Measurements from ENCODE around the gene PTPRM.

Gene PTPRM

GRCh38 chr18:7603259-7604000, 36.3 kb downstream of the PTPRM start:
- Histone ChIP-seq H3K4me1 (ENCODE audit: control insufficient read depth, insufficient read depth, low read depth, low read length) (peaks cover 36% of the 10 kb centered on the region), H4K91ac (ENCODE audit: low read length) (no peak overlapping the region), H3K4ac (ENCODE audit: low read depth in 1 of 2, low read length in 2 of 2) (no peak overlapping the region), H3K14ac (ENCODE audit: low read length in 2 of 2) (no peak overlapping the region), H3K9ac (ENCODE audit: low read length) (no peak overlapping the region), H2BK12ac (ENCODE audit: low read length in 2 of 2) (no peak overlapping the region), H3K9me3 (ENCODE audit: control insufficient read depth, low read length) (no peaks in the 10 kb centered on the region), H3K4me3 (ENCODE audit: insufficient read depth in 1 of 2, low read depth in 1 of 2, low read length in 2 of 2) (no peak overlapping the region), H3K36me3 (ENCODE audit: control insufficient read depth in 1 of 2, insufficient read depth in 2 of 2, low read depth in 1 of 2, low read length in 2 of 2) (no peaks in the 10 kb centered on the region), H2AK5ac (ENCODE audit: low read length, severe bottlenecking) (peak overlapping the region; percentile 82), H3K18ac (ENCODE audit: low read depth in 1 of 2, low read length in 2 of 2) (no peak overlapping the region), H3K27me3 (ENCODE audit: control insufficient read depth in 1 of 2, insufficient read depth in 1 of 2, low read length in 2 of 2) (no peaks in the 10 kb centered on the region), H2BK5ac (ENCODE audit: low read depth, low read length, poor library complexity, severe bottlenecking) (no peak overlapping the region), H3K23ac (ENCODE audit: low read length in 2 of 2) (no peak overlapping the region), H3K79me1 (replicated peaks; ENCODE audit: low read length, poor library complexity, severe bottlenecking) (peaks cover 2% of the 10 kb centered on the region), H3K4me2 (ENCODE audit: low read length, poor library complexity, severe bottlenecking) (peak overlapping the region; percentile 5), H3K27ac (ENCODE audit: low read length, poor library complexity, severe bottlenecking) (peak overlapping the region; percentile 71), H2AFZ (ENCODE audit: low read depth, low read length) (no peak overlapping the region), H2BK120ac (ENCODE audit: low read depth, low read length) (no peak overlapping the region), H4K8ac (ENCODE audit: low read length) (no peak overlapping the region), H2BK15ac (ENCODE audit: low read depth, poor library complexity, severe bottlenecking) (no peak overlapping the region)
- no peak for DNase-seq
- 81% methylated on average over 3 of the region's 4 CpGs for WGBS

GRCh38 chr18:7604361-7604760, 37.2 kb downstream of the PTPRM start:
- H3K9ac ChIP-seq (ENCODE audit: low read length): no peak overlapping the region
- no peak overlapping the region for H3K23ac ChIP-seq (ENCODE audit: low read length in 2 of 2)
- no peak overlapping the region for H3K18ac ChIP-seq (ENCODE audit: low read depth in 1 of 2, low read length in 2 of 2)
- H3K14ac ChIP-seq (ENCODE audit: low read length in 2 of 2): no peak overlapping the region
- no peak overlapping the region for H3K4me3 ChIP-seq (ENCODE audit: insufficient read depth in 1 of 2, low read depth in 1 of 2, low read length in 2 of 2)
- H3K79me1 ChIP-seq (replicated peaks; ENCODE audit: low read length, poor library complexity, severe bottlenecking): peaks cover 4% of the 10 kb centered on the region
- H3K4ac ChIP-seq (ENCODE audit: low read depth in 1 of 2, low read length in 2 of 2): no peak overlapping the region
- no peaks in the 10 kb centered on the region for H3K9me3 ChIP-seq (ENCODE audit: control insufficient read depth, low read length)
- H2BK15ac ChIP-seq (ENCODE audit: low read depth, poor library complexity, severe bottlenecking): no peak overlapping the region
- no peak overlapping the region for H2BK120ac ChIP-seq (ENCODE audit: low read depth, low read length)
- H2AK5ac ChIP-seq (ENCODE audit: low read length, severe bottlenecking): no peak overlapping the region
- no peak for DNase-seq
- H2AFZ ChIP-seq (ENCODE audit: low read depth, low read length): no peak overlapping the region
- no peak overlapping the region for H4K91ac ChIP-seq (ENCODE audit: low read length)
- H2BK5ac ChIP-seq (ENCODE audit: low read depth, low read length, poor library complexity, severe bottlenecking): no peak overlapping the region
- no peaks in the 10 kb centered on the region for H3K27me3 ChIP-seq (ENCODE audit: control insufficient read depth in 1 of 2, insufficient read depth in 1 of 2, low read length in 2 of 2)
- no peaks in the 10 kb centered on the region for H3K36me3 ChIP-seq (ENCODE audit: control insufficient read depth in 1 of 2, insufficient read depth in 2 of 2, low read depth in 1 of 2, low read length in 2 of 2)
- WGBS: 96% methylated on average over 3 of the region's 3 CpGs
- H3K4me2 ChIP-seq (ENCODE audit: low read length, poor library complexity, severe bottlenecking): no peak overlapping the region
- no peak overlapping the region for H2BK12ac ChIP-seq (ENCODE audit: low read length in 2 of 2)
- H3K27ac ChIP-seq (ENCODE audit: low read length, poor library complexity, severe bottlenecking): no peak overlapping the region
- peaks cover 42% of the 10 kb centered on the region for H3K4me1 ChIP-seq (ENCODE audit: control insufficient read depth, insufficient read depth, low read depth, low read length)
- H4K8ac ChIP-seq (ENCODE audit: low read length): no peak overlapping the region

DNA sequence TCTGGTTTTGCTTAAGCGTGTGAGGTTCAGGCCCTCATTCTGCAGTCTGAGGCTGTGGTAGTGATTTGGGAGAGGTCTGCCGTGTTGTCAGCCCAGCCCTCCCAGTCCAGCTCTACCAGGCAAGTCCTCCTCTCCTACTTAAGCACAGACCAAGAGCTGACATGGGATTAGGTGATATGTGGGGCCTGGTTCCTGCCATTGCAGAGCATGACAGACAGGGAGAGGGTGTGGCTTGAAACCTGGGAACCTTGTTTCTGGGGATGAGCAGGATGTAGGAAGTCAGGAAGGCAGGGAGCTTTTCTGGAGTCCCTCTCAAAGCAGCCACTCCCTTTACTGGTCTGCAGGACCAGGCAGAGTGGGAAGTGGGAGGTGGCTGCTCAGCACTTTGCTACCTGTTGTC, 38.6 kb downstream of the PTPRM start:
- Histone ChIP-seq H2BK15ac (ENCODE audit: low read depth, poor library complexity, severe bottlenecking) (no peak overlapping the region), H3K9me3 (ENCODE audit: control insufficient read depth, low read length) (no peaks in the 10 kb centered on the region), H3K36me3 (ENCODE audit: control insufficient read depth in 1 of 2, insufficient read depth in 2 of 2, low read depth in 1 of 2, low read length in 2 of 2) (no peaks in the 10 kb centered on the region), H3K9ac (ENCODE audit: low read length) (no peak overlapping the region), H3K14ac (ENCODE audit: low read length in 2 of 2) (peak overlapping the region in 1 of 2 experiments; percentile 64), H3K23ac (ENCODE audit: low read length in 2 of 2) (no peak overlapping the region), H2AFZ (ENCODE audit: low read depth, low read length) (no peak overlapping the region), H3K4me3 (ENCODE audit: insufficient read depth in 1 of 2, low read depth in 1 of 2, low read length in 2 of 2) (no peak overlapping the region), H3K4me2 (ENCODE audit: low read length, poor library complexity, severe bottlenecking) (no peak overlapping the region), H3K18ac (ENCODE audit: low read depth in 1 of 2, low read length in 2 of 2) (peak overlapping the region in 1 of 2 experiments; percentile 55), H4K91ac (ENCODE audit: low read length) (no peak overlapping the region), H2BK5ac (ENCODE audit: low read depth, low read length, poor library complexity, severe bottlenecking) (no peak overlapping the region), H4K8ac (ENCODE audit: low read length) (no peak overlapping the region), H3K4me1 (ENCODE audit: control insufficient read depth, insufficient read depth, low read depth, low read length) (peaks cover 32% of the 10 kb centered on the region), H2BK12ac (ENCODE audit: low read length in 2 of 2) (no peak overlapping the region), H2AK5ac (ENCODE audit: low read length, severe bottlenecking) (peak overlapping the region; percentile 5), H3K79me1 (replicated peaks; ENCODE audit: low read length, poor library complexity, severe bottlenecking) (peaks cover 1% of the 10 kb centered on the region), H3K27me3 (ENCODE audit: control insufficient read depth in 1 of 2, insufficient read depth in 1 of 2, low read length in 2 of 2) (no peaks in the 10 kb centered on the region), H2BK120ac (ENCODE audit: low read depth, low read length) (no peak overlapping the region), H3K4ac (ENCODE audit: low read depth in 1 of 2, low read length in 2 of 2) (no peak overlapping the region), H3K27ac (ENCODE audit: low read length, poor library complexity, severe bottlenecking) (no peak overlapping the region)
- DNase-seq: no peak
- 100% methylated on average over 1 of the region's 2 CpGs for WGBS

- WGBS: 80% methylated on average over 7 of the region's 12 CpGs
- Histone ChIP-seq H2BK12ac (ENCODE audit: low read length in 2 of 2) (no peak overlapping the region), H2AFZ (ENCODE audit: low read depth, low read length) (no peak overlapping the region), H3K4ac (ENCODE audit: low read depth in 1 of 2, low read length in 2 of 2) (peak overlapping the region in 1 of 2 experiments; percentile 3), H3K9me3 (ENCODE audit: control insufficient read depth, low read length) (no peaks in the 10 kb centered on the region), H3K4me3 (ENCODE audit: insufficient read depth in 1 of 2, low read depth in 1 of 2, low read length in 2 of 2) (no peak overlapping the region), H2AK5ac (ENCODE audit: low read length, severe bottlenecking) (peak overlapping the region; percentile 86), H3K79me1 (replicated peaks; ENCODE audit: low read length, poor library complexity, severe bottlenecking) (peaks cover 1% of the 10 kb centered on the region), H2BK15ac (ENCODE audit: low read depth, poor library complexity, severe bottlenecking) (peak overlapping the region; percentile 31), H3K9ac (ENCODE audit: low read length) (peak overlapping the region; percentile 36), H2BK5ac (ENCODE audit: low read depth, low read length, poor library complexity, severe bottlenecking) (no peak overlapping the region), H3K18ac (ENCODE audit: low read depth in 1 of 2, low read length in 2 of 2) (no peak overlapping the region), H3K36me3 (ENCODE audit: control insufficient read depth in 1 of 2, insufficient read depth in 2 of 2, low read depth in 1 of 2, low read length in 2 of 2) (no peaks in the 10 kb centered on the region), H2BK120ac (ENCODE audit: low read depth, low read length) (no peak overlapping the region), H4K8ac (ENCODE audit: low read length) (no peak overlapping the region), H3K14ac (ENCODE audit: low read length in 2 of 2) (no peak overlapping the region), H3K27me3 (ENCODE audit: control insufficient read depth in 1 of 2, insufficient read depth in 1 of 2, low read length in 2 of 2) (no peaks in the 10 kb centered on the region), H3K23ac (ENCODE audit: low read length in 2 of 2) (peak overlapping the region in 1 of 2 experiments; percentile 83), H3K4me2 (ENCODE audit: low read length, poor library complexity, severe bottlenecking) (no peak overlapping the region), H3K4me1 (ENCODE audit: control insufficient read depth, insufficient read depth, low read depth, low read length) (peaks cover 27% of the 10 kb centered on the region), H3K27ac (ENCODE audit: low read length, poor library complexity, severe bottlenecking) (peak overlapping the region; percentile 43), H4K91ac (ENCODE audit: low read length) (no peak overlapping the region)
- DNase-seq: no peak
Observed at GRCh38 chr18:7607540-7608173, 40.5 kb downstream of the PTPRM start.

Data from mesenchymal stem cell (in vitro differentiated cells and primary cell).